ENCODE data around the gene CTDSP2. TPM values are rescaled to one million over a fixed set of nuclear protein-coding genes. Genes with fewer than 3 reads are reported as not detected.

Gene CTDSP2
- total RNA-seq, 1 donor from 2014 or later = 82.6 TPM

GRCh38 chr12:57834086-57834876 lies 12.2 kb downstream of the CTDSP2 start:
- intact Hi-C loops (cut with micrococcal nuclease) = loop anchor here (5.0 kb wide), 1 partner anchor 63 kb away; no protein-coding TSS in a partner anchor
- Histone ChIP-seq H3K27ac (replicated peaks) (peak overlapping the region; percentile 100), H3K36me3 (peaks cover 4% of the 10 kb centered on the region), H3K4me3 (peak overlapping the region; percentile 41), H3K27me3 (ENCODE audit: low read depth) (no peaks in the 10 kb centered on the region), H3K4me1 (peaks cover 100% of the 10 kb centered on the region), H3K9me3 (replicated peaks) (no peaks in the 10 kb centered on the region)
- no peak for TF ChIP-seq CTCF (IDR thresholded peaks at IDR 0.05; ENCODE audit: borderline replicate concordance)
- no peak for DNase-seq

GRCh38 chr12:57833672-57834071 lies 12.9 kb downstream of the CTDSP2 start:
- Histone ChIP-seq H3K4me1 (peaks cover 100% of the 10 kb centered on the region), H3K36me3 (peaks cover 10% of the 10 kb centered on the region), H3K27ac (replicated peaks) (peak overlapping the region; percentile 100), H3K9me3 (replicated peaks) (no peaks in the 10 kb centered on the region), H3K27me3 (ENCODE audit: low read depth) (no peaks in the 10 kb centered on the region), H3K4me3 (peak overlapping the region; percentile 41)
- no peak for TF ChIP-seq CTCF (IDR thresholded peaks at IDR 0.05; ENCODE audit: borderline replicate concordance)
- DNase-seq = no peak
- intact Hi-C loops (cut with micrococcal nuclease) = loop anchor here (5.0 kb wide), 1 partner anchor 64 kb away; no protein-coding TSS in a partner anchor

GRCh38 chr12:57832966-57833365 lies 13.6 kb downstream of the CTDSP2 start:
- no peak for DNase-seq
- Histone ChIP-seq H3K27ac (replicated peaks) (peak overlapping the region; percentile 100), H3K4me3 (peak overlapping the region; percentile 41), H3K4me1 (peaks cover 96% of the 10 kb centered on the region), H3K9me3 (replicated peaks) (no peaks in the 10 kb centered on the region), H3K36me3 (peaks cover 17% of the 10 kb centered on the region), H3K27me3 (ENCODE audit: low read depth) (no peaks in the 10 kb centered on the region)
- intact Hi-C loops (cut with micrococcal nuclease) = loop anchor here (5.0 kb wide), 1 partner anchor 64 kb away; no protein-coding TSS in a partner anchor
- TF ChIP-seq CTCF (IDR thresholded peaks at IDR 0.05; ENCODE audit: borderline replicate concordance) = no peak

- Histone ChIP-seq H3K4me3 (peak overlapping the region; percentile 13), H3K27ac (replicated peaks) (peak overlapping the region; percentile 100), H3K27me3 (ENCODE audit: low read depth) (no peaks in the 10 kb centered on the region), H3K4me1 (peaks cover 96% of the 10 kb centered on the region), H3K36me3 (peaks cover 43% of the 10 kb centered on the region), H3K9me3 (replicated peaks) (no peaks in the 10 kb centered on the region)
- intact Hi-C loops (cut with micrococcal nuclease) = loop anchor here (5.0 kb wide), 1 partner anchor 67 kb away; no protein-coding TSS in a partner anchor
- no peak for DNase-seq
- TF ChIP-seq CTCF (IDR thresholded peaks at IDR 0.05; ENCODE audit: borderline replicate concordance) = no peak
Measured at GRCh38 chr12:57830393-57830792, 16.1 kb downstream of the CTDSP2 start.

GRCh38 chr12:57829025-57829777 lies 17.3 kb downstream of the CTDSP2 start:
- Histone ChIP-seq H3K4me1 (peaks cover 96% of the 10 kb centered on the region), H3K36me3 (peaks cover 55% of the 10 kb centered on the region), H3K27me3 (ENCODE audit: low read depth) (no peaks in the 10 kb centered on the region), H3K9me3 (replicated peaks) (no peaks in the 10 kb centered on the region), H3K4me3 (no peak overlapping the region), H3K27ac (replicated peaks) (peak overlapping the region; percentile 100)
- no peak for DNase-seq
- intact Hi-C loops (cut with micrococcal nuclease) = no loop called here
- no peak for TF ChIP-seq CTCF (IDR thresholded peaks at IDR 0.05; ENCODE audit: borderline replicate concordance)
